Fibroblast of skin of left biceps (primary cell): ENCODE data around the gene IL20RA.

Experiments
- DNase-seq, 2 experiments: peaks; one replicate each; pipeline ENCODE4 v3.0.0-alpha.2; 2013; ENCODE audit warnings: low read depth in 2 of 2

Gene IL20RA

GRCh38 chr6:137008204-137008603 is 36.6 kb downstream of the IL20RA start:
- DNase-seq: no peak

GRCh38 chr6:137006056-137006455 is 38.7 kb downstream of the IL20RA start:
- no peak for DNase-seq

- DNase-seq: no peak
Measured at GRCh38 chr6:137005073-137005472, 39.7 kb downstream of the IL20RA start.

- DNase-seq: no peak
Measured at GRCh38 chr6:137002505-137002904, 42.3 kb downstream of the IL20RA start.

GRCh38 chr6:137001977-137002302 is 42.8 kb downstream of the IL20RA start:
- no peak for DNase-seq

GRCh38 chr6:137001299-137001976 is 43.3 kb downstream of the IL20RA start:
- DNase-seq: no peak

GRCh38 chr6:137000825-137001224 is 43.9 kb downstream of the IL20RA start:
- DNase-seq: no peak

- no peak for DNase-seq
Measured at GRCh38 chr6:136995521-136995920, 49.2 kb downstream of the IL20RA start.

GRCh38 chr6:136994782-136995181 is 50.0 kb downstream of the IL20RA start:
- no peak for DNase-seq

- no peak for DNase-seq
Measured at GRCh38 chr6:136992113-136992512, 52.7 kb downstream of the IL20RA start.

- DNase-seq: no peak
Measured at GRCh38 chr6:136991646-136992045, 53.1 kb downstream of the IL20RA start.

GRCh38 chr6:136990754-136991153 is 54.0 kb downstream of the IL20RA start:
- DNase-seq: no peak

- DNase-seq: no peak
Measured at GRCh38 chr6:136990242-136990578, 54.6 kb downstream of the IL20RA start.

GRCh38 chr6:136989571-136990241 is 55.1 kb downstream of the IL20RA start:
- no peak for DNase-seq

- DNase-seq: no peak
Measured at GRCh38 chr6:136987526-136987925, 57.2 kb downstream of the IL20RA start.

- DNase-seq: no peak
Measured at GRCh38 chr6:136985502-136985901, 59.3 kb downstream of the IL20RA start.

- no peak for DNase-seq
Measured at GRCh38 chr6:136984578-136984977, 60.2 kb downstream of the IL20RA start.

GRCh38 chr6:136983687-136984086 is 61.1 kb downstream of the IL20RA start:
- DNase-seq: no peak

GRCh38 chr6:136982928-136983327 is 61.8 kb downstream of the IL20RA start:
- DNase-seq: no peak

- no peak for DNase-seq
Measured at GRCh38 chr6:136980070-136980469, 64.7 kb downstream of the IL20RA start.

- no peak for DNase-seq
Measured at GRCh38 chr6:136979206-136979605, 65.6 kb downstream of the IL20RA start.

GRCh38 chr6:136977075-136977474 is 67.7 kb downstream of the IL20RA start:
- DNase-seq: no peak

- DNase-seq: no peak
Measured at GRCh38 chr6:136975089-136975715, 69.6 kb downstream of the IL20RA start.
